LNCaP clone FGC (cell line): Measurements from ENCODE around the gene MYH7.

Source experiments
- DNase-seq: peaks from one replicate; pipeline ENCODE4 v3.0.0-alpha.2; 2011; ENCODE audit warnings: low read depth
- H3K4me3 ChIP-seq: 2 replicates; pipeline ENCODE4 v1.5.1; 2011; ENCODE audit warnings: mild to moderate bottlenecking, low read depth, low read length, control low read depth
- CTCF ChIP-seq: IDR thresholded peaks from 2 replicates; pipeline ENCODE4 v1.5.1; 2012; ENCODE audit warnings: mild to moderate bottlenecking; ENCODE audit not compliant: control insufficient read depth, insufficient read depth; ENCODE audit errors: extremely low read depth

The MYH7 gene

DNA sequence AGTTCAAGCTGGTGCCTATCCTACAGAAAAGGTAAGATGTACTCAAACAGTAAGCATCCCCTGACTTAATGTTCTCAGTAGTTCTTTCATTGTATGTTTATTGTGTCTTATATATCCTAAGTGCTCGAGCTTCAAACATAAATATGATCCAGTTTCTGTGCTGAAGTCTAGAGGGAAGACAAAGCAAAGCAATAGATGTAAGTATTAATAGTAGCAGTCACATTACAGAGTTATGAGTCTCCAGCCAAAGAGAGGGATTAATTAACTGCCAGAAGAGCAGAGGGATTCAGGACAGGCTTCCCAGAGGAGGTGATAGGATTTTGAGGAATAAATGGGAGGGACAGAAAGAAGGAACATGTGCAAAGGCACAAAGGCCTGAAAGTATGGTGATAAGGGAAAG is 35.5 kb upstream of the MYH7 start:
- no peak for DNase-seq
- H3K4me3 ChIP-seq, result no peak overlapping the region
- no peak for TF ChIP-seq CTCF

- H3K4me3 ChIP-seq, result peak overlapping the region; percentile 71
- no peak for DNase-seq
- TF ChIP-seq CTCF, result no peak
These were observed 34.5 kb upstream of the MYH7 start for GRCh38 chr14:23469906-23470403.

GRCh38 chr14:23469127-23469905 is 33.9 kb upstream of the MYH7 start, which contains the start of gene NGDN:
Gene NGDN (plus strand): TSS chr14:23469703. CDS start chr14:23469716, 13 bp downstream.
- TF ChIP-seq CTCF, result peak; percentile 64
- peak within 1 kb of the TSS; percentile 71 for H3K4me3 ChIP-seq
- peak; percentile 100 for DNase-seq

DNA sequence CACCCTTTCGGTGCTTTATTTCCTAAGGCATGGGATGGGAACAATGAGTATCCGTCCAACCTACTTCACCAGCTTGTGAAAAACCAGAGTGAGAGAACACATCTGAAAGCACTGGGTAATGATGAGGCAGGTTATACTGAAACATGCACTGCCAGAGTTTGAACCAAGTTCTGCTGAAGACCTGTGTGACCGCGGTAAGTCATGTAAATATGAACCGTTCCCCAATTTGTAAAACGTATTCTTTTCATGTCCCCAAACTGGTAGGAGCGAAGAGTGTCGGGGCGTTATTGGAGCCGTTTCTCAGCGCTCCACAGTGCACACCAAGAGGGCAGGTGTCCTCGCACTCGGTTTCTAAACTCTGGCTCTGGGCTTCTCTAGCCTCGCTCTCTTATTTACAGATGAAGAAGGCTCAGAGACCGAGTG is 33.3 kb upstream of the MYH7 start:
- peak overlapping the region; percentile 29 for H3K4me3 ChIP-seq
- DNase-seq, result no peak
- no peak for TF ChIP-seq CTCF

DNA sequence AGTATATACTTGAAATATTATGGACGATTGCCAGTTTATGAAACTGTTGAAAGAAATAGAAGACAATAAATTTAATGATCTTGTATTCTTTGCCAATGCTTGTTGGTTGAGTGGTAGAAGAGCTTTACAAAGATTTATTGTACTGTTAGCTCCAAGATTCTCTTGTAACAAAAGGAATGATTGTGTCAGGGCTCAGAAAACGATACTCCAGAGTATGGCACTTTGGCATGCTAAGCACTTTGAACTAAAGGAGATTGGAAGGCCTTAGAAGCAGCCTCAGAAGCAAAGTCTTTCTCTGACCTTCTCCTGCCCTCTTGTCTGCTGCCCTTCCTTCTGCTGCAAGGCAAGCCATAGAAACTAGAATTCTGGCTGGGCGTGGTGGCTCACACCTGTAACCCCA is 29.8 kb upstream of the MYH7 start:
- TF ChIP-seq CTCF, result no peak
- no peak for DNase-seq

GRCh38 chr14:23464700-23465099 is 29.2 kb upstream of the MYH7 start:
- no peak for DNase-seq
- TF ChIP-seq CTCF, result no peak
- H3K4me3 ChIP-seq, result no peak overlapping the region

More for the DNA sequence above, 29.8 kb upstream of the MYH7 start:
- H3K4me3 ChIP-seq, result no peak overlapping the region
